Body of pancreas (tissue), 4 donors: Measurements from ENCODE around the gene GJB4.

Experiments
- CTCF ChIP-seq, 7 experiments: fragments of 450-650 bp in 4 of 7; fragments of 200-600 bp in 3 of 7; sonication (generic) in 3 of 7; IDR thresholded peaks; one replicate each; pipeline ENCODE4 v1.5.1; 2016 to 2019; ENCODE audit warnings: antibody characterized with exemption in 7 of 7
- POLR2A ChIP-seq, 3 donors: fragments of 450-650 bp; IDR thresholded peaks; one replicate each; pipeline ENCODE4 v1.6.1; 2016; ENCODE audit warnings: antibody characterized with exemption in 3 of 3, mild to moderate bottlenecking in 2 of 3

GRCh38 chr1:34777519-34778321, 18.2 kb downstream of the GJB4 start:
- TF ChIP-seq CTCF (IDR thresholded peaks at IDR 0.05) (no peak), POLR2A (IDR thresholded peaks at IDR 0.05) (no peak)
